Mesenchymal stem cell (in vitro differentiated cells and primary cell): ENCODE results near the gene CD79A.
"Not testable (repeated sequence)": the region's sequence is repeated elsewhere in the genome, so short reads cannot be mapped to it uniquely, and the experiment has no call there.

Source experiments
- DNase-seq: peaks from one replicate; pipeline ENCODE4 v3.0.0-alpha.2; 2013
- H2AFZ ChIP-seq: one replicate; pipeline ENCODE4 v1.6.1; 2013; ENCODE audit warnings: low read depth, mild to moderate bottlenecking, control low read depth, inconsistent platforms, low read length, moderate library complexity
- H2AK5ac ChIP-seq: 2 replicates; pipeline ENCODE4 v1.6.1; 2013; ENCODE audit warnings: low read length, moderate library complexity, mild to moderate bottlenecking, inconsistent platforms; ENCODE audit not compliant: severe bottlenecking
- H2BK120ac ChIP-seq: one replicate; pipeline ENCODE4 v1.6.1; 2013; ENCODE audit warnings: low read depth, mild to moderate bottlenecking, inconsistent platforms, low read length, moderate library complexity
- H2BK12ac ChIP-seq, 2 experiments: one replicate each; pipeline ENCODE4 v1.6.1; 2013; ENCODE audit warnings: inconsistent platforms in 2 of 2, low read length in 2 of 2, mild to moderate bottlenecking in 2 of 2, moderate library complexity in 2 of 2, control low read depth in 1 of 2
- H2BK15ac ChIP-seq: one replicate; pipeline ENCODE4 v1.6.1; 2013; ENCODE audit warnings: mild to moderate bottlenecking, low read depth, inconsistent platforms; ENCODE audit not compliant: poor library complexity, severe bottlenecking
- H2BK5ac ChIP-seq: 2 replicates; pipeline ENCODE4 v1.6.1; 2013; ENCODE audit warnings: low read depth, mild to moderate bottlenecking, low read length, control low read depth, inconsistent platforms; ENCODE audit not compliant: poor library complexity, severe bottlenecking
- H3K14ac ChIP-seq, 2 experiments: one replicate each; pipeline ENCODE4 v1.6.1; 2013; ENCODE audit warnings: inconsistent platforms in 2 of 2, low read length in 2 of 2, control low read depth in 1 of 2, mild to moderate bottlenecking in 1 of 2, moderate library complexity in 1 of 2
- H3K18ac ChIP-seq, 2 experiments: one replicate each; pipeline ENCODE4 v1.6.1; 2013; ENCODE audit warnings: inconsistent platforms in 2 of 2, low read length in 2 of 2, control low read depth in 1 of 2, low read depth in 1 of 2, mild to moderate bottlenecking in 1 of 2
- H3K23ac ChIP-seq, 2 experiments: one replicate each; pipeline ENCODE4 v1.6.1; 2013; ENCODE audit warnings: inconsistent platforms in 2 of 2, low read length in 2 of 2, mild to moderate bottlenecking in 2 of 2, moderate library complexity in 2 of 2, control low read depth in 1 of 2
- H3K27ac ChIP-seq: 2 replicates; pipeline ENCODE4 v1.5.1; 2013; ENCODE audit warnings: mild to moderate bottlenecking, moderate library complexity, low read length, control low read depth, inconsistent platforms; ENCODE audit not compliant: poor library complexity, severe bottlenecking
- H3K27me3 ChIP-seq, 2 experiments: 2 replicates each; pipeline versions ENCODE4 v1.6.1 to v1.7.0; 2013; ENCODE audit warnings: low read length in 2 of 2, mild to moderate bottlenecking in 2 of 2, moderate library complexity in 2 of 2, control low read depth in 1 of 2, inconsistent platforms in 1 of 2; ENCODE audit not compliant: control insufficient read depth in 1 of 2, insufficient read depth in 1 of 2
- H3K36me3 ChIP-seq, 2 experiments: 2 replicates each; pipeline versions ENCODE4 v1.6.1 to v1.7.0; 2013; ENCODE audit warnings: low read length in 2 of 2, control low read depth in 1 of 2, inconsistent platforms in 1 of 2, low read depth in 1 of 2, mild to moderate bottlenecking in 1 of 2; ENCODE audit not compliant: insufficient read depth in 2 of 2, control insufficient read depth in 1 of 2
- H3K4ac ChIP-seq, 2 experiments: one replicate each; pipeline ENCODE4 v1.6.1; 2013; ENCODE audit warnings: inconsistent platforms in 2 of 2, low read length in 2 of 2, mild to moderate bottlenecking in 2 of 2, moderate library complexity in 2 of 2, control low read depth in 1 of 2, low read depth in 1 of 2
- H3K4me1 ChIP-seq: 2 replicates; pipeline ENCODE4 v1.6.1; 2013; ENCODE audit warnings: low read depth, low read length, control low read depth; ENCODE audit not compliant: control insufficient read depth, insufficient read depth
- H3K4me2 ChIP-seq: 2 replicates; pipeline ENCODE4 v1.6.1; 2013; ENCODE audit warnings: low read length, mild to moderate bottlenecking, inconsistent platforms; ENCODE audit not compliant: poor library complexity, severe bottlenecking
- H3K4me3 ChIP-seq, 2 experiments: 2 replicates each; pipeline versions ENCODE4 v1.5.1 to v1.7.0; 2013; ENCODE audit warnings: low read length in 2 of 2, mild to moderate bottlenecking in 2 of 2, control low read depth in 1 of 2, low read depth in 1 of 2; ENCODE audit not compliant: insufficient read depth in 1 of 2
- H3K79me1 ChIP-seq: replicated peaks from 2 replicates; pipeline ENCODE4 v1.6.1; 2013; ENCODE audit warnings: mild to moderate bottlenecking, control low read depth, low read length, inconsistent platforms; ENCODE audit not compliant: poor library complexity, severe bottlenecking
- H3K9ac ChIP-seq: 2 replicates; pipeline ENCODE4 v1.7.0; 2013; ENCODE audit warnings: mild to moderate bottlenecking, low read length, moderate library complexity
- H3K9me3 ChIP-seq: 2 replicates; pipeline ENCODE4 v1.7.0; 2013; ENCODE audit warnings: mild to moderate bottlenecking, low read length; ENCODE audit not compliant: control insufficient read depth
- H4K8ac ChIP-seq: one replicate; pipeline ENCODE4 v1.6.1; 2013; ENCODE audit warnings: inconsistent platforms, mild to moderate bottlenecking, low read length, moderate library complexity
- H4K91ac ChIP-seq: one replicate; pipeline ENCODE4 v1.6.1; 2013; ENCODE audit warnings: mild to moderate bottlenecking, low read length, inconsistent platforms
- WGBS: methylation state at CpG from one replicate; pipeline ENCODE4 v1.1.7; 2013; ENCODE audit warnings: mixed read lengths; 5-methylcytosine and 5-hydroxymethylcytosine counted together

Gene CD79A

GRCh38 chr19:41872384-41872774 lies 4.7 kb upstream of the CD79A start:
- peaks cover 15% of the 10 kb centered on the region for H3K4me1 ChIP-seq
- H3K14ac ChIP-seq = no peak overlapping the region
- H2BK5ac ChIP-seq = no peak overlapping the region
- H2AFZ ChIP-seq = no peak overlapping the region
- WGBS = 92% methylated on average over 12 of the region's 12 CpGs
- peaks cover 2% of the 10 kb centered on the region in 2 experiments for H3K27me3 ChIP-seq
- H3K36me3 ChIP-seq = peaks cover 56 to 59% of the 10 kb centered on the region in 2 experiments
- no peak overlapping the region for H3K23ac ChIP-seq
- no peak for DNase-seq
- no peak overlapping the region for H3K27ac ChIP-seq
- H3K9me3 ChIP-seq = no peaks in the 10 kb centered on the region
- no peak overlapping the region for H3K18ac ChIP-seq
- no peak overlapping the region for H2BK12ac ChIP-seq
- no peak overlapping the region for H2BK15ac ChIP-seq
- H3K79me1 ChIP-seq = peaks cover 6% of the 10 kb centered on the region
- H2AK5ac ChIP-seq = no peak overlapping the region
- H3K4ac ChIP-seq = no peak overlapping the region
- peak overlapping the region; percentile 29 for H3K9ac ChIP-seq
- H3K4me3 ChIP-seq = no peak overlapping the region
- no peak overlapping the region for H4K8ac ChIP-seq
- H4K91ac ChIP-seq = no peak overlapping the region
- no peak overlapping the region for H2BK120ac ChIP-seq
- no peak overlapping the region for H3K4me2 ChIP-seq

- H2AFZ ChIP-seq = no peak overlapping the region
- H3K27me3 ChIP-seq = peaks cover 8 to 9% of the 10 kb centered on the region in 2 experiments
- DNase-seq = peak; percentile 70
- no peak overlapping the region for H3K4ac ChIP-seq
- H3K23ac ChIP-seq = no peak overlapping the region
- H3K36me3 ChIP-seq = peaks cover 49 to 52% of the 10 kb centered on the region in 2 experiments
- H2AK5ac ChIP-seq = no peak overlapping the region
- peak overlapping the region; percentile 29 for H3K27ac ChIP-seq
- H3K18ac ChIP-seq = no peak overlapping the region
- no peak overlapping the region for H2BK15ac ChIP-seq
- H3K4me3 ChIP-seq = no peak overlapping the region
- 53% methylated on average over 18 of the region's 18 CpGs for WGBS
- peaks cover 6% of the 10 kb centered on the region for H3K79me1 ChIP-seq
- no peak overlapping the region for H3K9ac ChIP-seq
- no peak overlapping the region for H4K91ac ChIP-seq
- no peak overlapping the region for H2BK12ac ChIP-seq
- no peak overlapping the region for H2BK120ac ChIP-seq
- H3K4me1 ChIP-seq = peaks cover 13% of the 10 kb centered on the region
- no peak overlapping the region for H3K14ac ChIP-seq
- no peak overlapping the region for H3K4me2 ChIP-seq
- H2BK5ac ChIP-seq = no peak overlapping the region
- no peak overlapping the region for H4K8ac ChIP-seq
- no peaks in the 10 kb centered on the region for H3K9me3 ChIP-seq
Observed at GRCh38 chr19:41872775-41873647, 4.1 kb upstream of the CD79A start.

GRCh38 chr19:41875973-41876372 lies 1.1 kb upstream of the CD79A start:
- not testable (repeated sequence) for H2BK12ac ChIP-seq, H3K4me3 ChIP-seq, H3K27ac ChIP-seq, H2BK15ac ChIP-seq, DNase-seq, H2AK5ac ChIP-seq, H3K18ac ChIP-seq, H4K91ac ChIP-seq, H3K23ac ChIP-seq, H3K14ac ChIP-seq, H3K9me3 ChIP-seq, H3K4ac ChIP-seq, H2AFZ ChIP-seq, H4K8ac ChIP-seq, H3K79me1 ChIP-seq, H3K4me1 ChIP-seq, H2BK120ac ChIP-seq, H2BK5ac ChIP-seq, H3K4me2 ChIP-seq, H3K9ac ChIP-seq
- Histone ChIP-seq H3K36me3 (peaks cover 21 to 23% of the 10 kb centered on the region in 2 experiments), H3K27me3 (peaks cover 15 to 23% of the 10 kb centered on the region in 2 experiments)
- WGBS = 80% methylated on average over 3 of the region's 3 CpGs

GRCh38 chr19:41877916-41878905 lies 1.1 kb downstream of the CD79A start:
- H2AFZ ChIP-seq = no peak overlapping the region
- no peak overlapping the region for H2BK12ac ChIP-seq
- no peak overlapping the region for H3K14ac ChIP-seq
- 79% methylated on average over 16 of the region's 17 CpGs for WGBS
- H2BK5ac ChIP-seq = no peak overlapping the region
- H3K4ac ChIP-seq = no peak overlapping the region
- H2BK120ac ChIP-seq = no peak overlapping the region
- no peak overlapping the region for H3K4me2 ChIP-seq
- H4K8ac ChIP-seq = no peak overlapping the region
- H3K9me3 ChIP-seq = no peaks in the 10 kb centered on the region
- no peak overlapping the region for H3K9ac ChIP-seq
- H3K79me1 ChIP-seq = no peaks in the 10 kb centered on the region
- no peak overlapping the region for H3K4me3 ChIP-seq
- no peak overlapping the region for H2AK5ac ChIP-seq
- no peak overlapping the region for H3K18ac ChIP-seq
- H4K91ac ChIP-seq = no peak overlapping the region
- H3K27ac ChIP-seq = no peak overlapping the region
- H3K27me3 ChIP-seq = peaks cover 15 to 26% of the 10 kb centered on the region in 2 experiments
- H3K23ac ChIP-seq = no peak overlapping the region
- H3K4me1 ChIP-seq = peaks cover 4% of the 10 kb centered on the region
- DNase-seq = no peak
- H3K36me3 ChIP-seq = peaks cover 0 to 2% of the 10 kb centered on the region in 2 experiments
- peak overlapping the region; percentile 33 for H2BK15ac ChIP-seq
